CMK (cell line): Measurements from ENCODE around the gene GMDS.

Source experiments
- DNase-seq: peaks from one replicate; pipeline ENCODE4 v3.0.0-alpha.2; 2010; ENCODE audit warnings: low read depth

The GMDS gene

DNA sequence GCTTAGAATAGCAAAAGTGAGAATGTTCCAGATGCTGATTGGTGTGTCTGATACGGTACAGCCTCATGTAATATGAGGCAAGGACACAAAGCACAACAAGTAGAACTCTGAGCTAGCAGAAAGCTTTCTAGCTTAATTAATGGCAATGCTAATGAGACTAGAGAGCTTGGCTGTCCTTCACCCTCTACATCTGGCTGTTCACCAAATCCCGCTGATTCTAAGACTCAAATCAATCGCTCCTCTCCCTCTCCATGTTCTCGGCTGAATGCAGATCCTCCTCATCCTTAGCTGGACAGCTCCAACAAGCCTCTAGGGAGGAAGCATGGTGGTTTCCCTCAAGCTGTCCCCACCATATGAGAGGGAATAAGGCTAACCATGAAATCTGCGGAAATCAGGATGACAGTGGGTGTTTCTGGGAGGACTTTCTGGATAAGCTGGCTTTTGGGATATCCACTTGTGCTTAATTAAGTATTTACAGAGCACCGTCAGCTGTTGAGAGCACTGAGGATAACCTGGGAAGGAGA lies 506.8 kb downstream of the GMDS start:
- DNase-seq = no peak

DNA sequence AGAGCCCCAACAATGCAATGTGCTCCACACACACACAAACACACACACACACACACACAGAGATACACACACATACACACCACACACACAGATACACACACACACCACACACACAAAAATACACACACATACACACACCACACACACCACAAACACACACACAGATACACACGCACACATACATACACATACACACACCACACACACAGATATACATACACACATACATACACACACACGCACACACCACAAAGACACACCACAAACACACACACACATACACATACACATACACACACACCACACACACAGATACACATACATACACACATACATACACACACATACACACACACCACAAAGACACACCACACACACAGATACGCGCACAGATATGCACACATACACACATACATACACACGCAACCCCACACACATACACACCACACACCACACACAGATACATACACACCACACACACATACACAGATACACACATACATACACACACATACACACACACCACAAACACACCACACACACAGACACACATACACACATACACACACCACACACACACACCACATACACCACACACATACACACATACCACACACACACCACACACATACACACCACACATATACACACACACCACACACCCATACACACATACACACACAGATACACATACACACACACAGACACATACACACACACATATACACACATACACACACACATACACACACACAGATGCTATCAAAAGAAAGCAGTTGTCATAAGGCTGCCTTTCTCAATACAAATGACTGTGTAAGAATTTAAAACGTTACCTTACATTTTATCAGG lies 507.7 kb downstream of the GMDS start:
- no peak for DNase-seq

DNA sequence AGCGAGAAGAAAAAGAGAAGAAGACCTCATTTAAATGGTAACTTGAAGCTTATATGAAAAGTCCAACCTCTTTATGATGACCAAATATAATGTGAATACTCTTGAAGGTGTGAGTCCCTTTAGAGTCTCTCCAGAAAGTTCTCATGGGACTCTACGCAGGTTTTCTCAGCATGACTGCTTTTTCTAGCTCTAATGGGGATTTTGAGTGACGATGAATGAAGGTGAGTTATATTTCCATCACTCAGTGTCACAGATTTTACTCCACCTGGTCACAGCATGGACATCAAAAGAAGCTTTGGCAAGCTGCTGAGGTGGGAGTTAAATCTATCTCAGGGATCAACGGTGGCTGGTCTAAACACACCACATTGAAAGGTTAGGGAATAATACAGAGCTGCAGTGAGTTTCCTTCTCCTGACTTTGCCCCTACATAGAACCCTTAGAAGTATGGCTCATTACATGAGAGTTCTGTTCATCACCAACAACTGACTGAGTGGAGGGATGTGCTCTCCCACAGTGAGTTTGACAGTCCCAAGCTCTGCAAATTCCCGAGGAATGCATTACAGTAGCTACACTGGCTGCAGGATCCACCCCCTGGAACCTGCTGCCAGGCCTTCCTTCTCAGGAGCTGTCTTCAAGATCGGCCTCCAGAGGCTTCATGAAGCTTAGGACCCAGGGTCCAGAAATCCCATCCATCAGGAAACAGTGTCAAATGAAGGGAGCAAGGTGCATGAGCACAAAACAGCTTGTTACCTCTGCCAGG lies 508.9 kb downstream of the GMDS start:
- no peak for DNase-seq

- no peak for DNase-seq
Measured at GRCh38 chr6:1735239-1735803, 510.1 kb downstream of the GMDS start.

- no peak for DNase-seq
Measured at GRCh38 chr6:1730882-1731281, 514.5 kb downstream of the GMDS start.

- no peak for DNase-seq
Measured at GRCh38 chr6:1729750-1730140, 515.7 kb downstream of the GMDS start.

- DNase-seq = no peak
Measured at GRCh38 chr6:1729133-1729749, 516.2 kb downstream of the GMDS start.

- DNase-seq = no peak
Measured at GRCh38 chr6:1726341-1726768, 519.0 kb downstream of the GMDS start.

DNA sequence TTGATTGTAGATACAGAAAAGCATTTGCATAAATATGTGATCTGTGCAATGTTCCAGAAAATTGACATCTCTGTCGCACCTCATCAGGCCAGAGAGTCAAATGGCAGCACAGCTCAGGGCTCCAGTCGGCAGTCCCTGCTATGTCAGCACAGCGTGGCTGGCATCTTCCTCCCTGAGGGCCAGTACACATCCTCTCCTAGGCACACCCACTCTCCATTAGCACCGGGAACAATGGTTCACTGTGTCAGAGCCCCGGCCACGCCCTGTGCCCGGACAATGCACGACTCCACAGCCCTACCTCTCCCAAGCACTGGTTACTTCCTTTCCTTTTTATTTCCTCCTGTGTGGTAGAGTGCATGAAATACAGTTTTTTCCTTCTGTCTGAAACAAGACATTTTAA lies 520.8 kb downstream of the GMDS start:
- DNase-seq = no peak

DNA sequence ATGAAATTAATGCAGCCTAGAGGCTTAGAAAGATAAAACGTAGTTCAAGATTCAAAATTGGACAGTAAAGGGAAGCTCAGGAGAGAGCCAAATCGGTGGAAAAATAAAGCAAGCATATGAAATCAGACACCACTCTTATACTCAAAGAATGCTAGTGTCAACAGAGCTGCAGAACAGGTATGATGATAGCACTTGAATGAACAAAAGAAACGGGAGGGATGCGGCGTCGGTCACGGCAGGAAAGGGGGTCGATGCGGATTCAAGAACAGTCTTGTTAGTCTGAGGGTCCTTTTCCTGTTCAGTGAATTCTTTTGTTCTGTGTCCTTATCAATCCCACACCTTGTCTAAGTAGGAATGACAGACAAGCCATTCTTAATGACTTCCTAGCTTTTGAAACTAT lies 521.3 kb downstream of the GMDS start:
- DNase-seq = no peak

DNA sequence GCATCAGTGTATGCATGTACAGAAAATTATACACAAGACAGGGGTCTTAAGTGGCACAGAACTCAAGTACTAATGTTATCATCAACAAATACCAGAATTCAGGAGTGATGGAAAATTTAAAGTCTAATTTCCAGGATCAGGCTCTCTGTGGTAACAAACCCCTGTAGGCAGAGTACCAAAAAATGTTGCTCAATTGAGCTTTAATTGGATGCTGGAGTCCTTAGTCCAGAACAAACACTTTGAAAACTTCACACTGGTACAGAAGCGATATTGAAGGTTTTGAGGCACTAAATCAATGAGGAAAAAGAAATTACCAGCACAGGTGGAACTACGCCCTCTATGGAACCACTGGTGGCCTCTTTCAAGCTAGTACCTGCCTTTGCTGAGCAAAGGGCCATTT lies 522.6 kb downstream of the GMDS start:
- no peak for DNase-seq

GRCh38 chr6:1720620-1721322 lies 524.6 kb downstream of the GMDS start:
- no peak for DNase-seq

GRCh38 chr6:1719922-1720321 lies 525.5 kb downstream of the GMDS start:
- no peak for DNase-seq

- DNase-seq = no peak
Measured at GRCh38 chr6:1716868-1717267, 528.5 kb downstream of the GMDS start.

- DNase-seq = no peak
Measured at GRCh38 chr6:1716396-1716795, 529.0 kb downstream of the GMDS start.

GRCh38 chr6:1715336-1715735 lies 530.1 kb downstream of the GMDS start:
- no peak for DNase-seq

- no peak for DNase-seq
Measured at GRCh38 chr6:1714654-1715053, 530.8 kb downstream of the GMDS start.

DNA sequence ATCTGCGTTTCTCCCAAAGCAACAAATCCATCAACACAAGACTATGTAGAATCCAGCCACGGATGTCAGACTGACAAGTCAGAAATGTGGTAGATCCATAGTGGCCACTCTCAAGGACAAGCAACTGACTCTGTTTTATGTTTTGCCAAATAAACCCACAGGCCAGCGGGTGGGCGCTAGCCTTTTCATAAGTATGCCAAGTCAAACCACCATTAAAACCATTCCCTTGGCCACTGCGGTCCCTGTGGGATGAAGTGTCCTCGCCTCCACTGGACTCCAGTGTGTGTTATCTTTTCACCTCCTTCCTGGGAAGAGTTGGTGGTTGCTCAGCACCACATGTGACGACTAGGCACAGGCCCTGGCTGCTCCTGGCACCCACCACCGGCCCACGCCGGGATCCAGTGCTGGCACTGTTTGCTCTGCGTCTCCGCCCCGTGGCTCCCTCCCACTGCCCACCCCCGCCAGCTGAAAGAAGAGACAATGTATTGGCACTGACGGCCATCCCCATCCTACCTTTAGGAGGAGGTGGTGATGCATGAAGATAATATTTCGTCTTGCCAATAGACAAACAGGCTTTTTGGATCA lies 532.3 kb downstream of the GMDS start:
- DNase-seq = no peak

- DNase-seq = no peak
Measured at GRCh38 chr6:1712451-1712850, 533.0 kb downstream of the GMDS start.

DNA sequence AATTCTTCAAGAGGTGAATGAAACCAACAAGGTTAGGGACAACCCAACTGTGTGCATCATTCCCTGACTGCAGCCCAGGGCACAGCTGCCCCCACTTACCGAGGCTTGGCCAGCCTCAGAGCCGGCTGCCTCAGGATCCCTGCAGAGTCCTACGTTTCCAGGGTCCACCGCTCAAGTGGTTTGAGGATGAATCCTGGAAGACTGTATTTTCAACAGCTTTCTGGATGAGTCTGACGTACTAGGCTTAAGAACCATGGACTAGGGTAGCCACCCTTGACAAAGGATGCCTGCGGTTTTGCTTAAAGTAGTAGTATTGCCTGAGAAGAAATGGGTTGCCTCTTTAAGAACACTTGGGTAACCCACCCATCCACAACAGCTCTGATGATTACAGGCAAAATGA lies 534.3 kb downstream of the GMDS start:
- DNase-seq = no peak

- no peak for DNase-seq
Measured at GRCh38 chr6:1709234-1709641, 536.2 kb downstream of the GMDS start.
